Measurements from ENCODE around the gene RRP1B.
"Not testable (repeated sequence)": the region's sequence is repeated elsewhere in the genome, so short reads cannot be mapped to it uniquely, and the experiment has no call there.

Gene RRP1B

DNA sequence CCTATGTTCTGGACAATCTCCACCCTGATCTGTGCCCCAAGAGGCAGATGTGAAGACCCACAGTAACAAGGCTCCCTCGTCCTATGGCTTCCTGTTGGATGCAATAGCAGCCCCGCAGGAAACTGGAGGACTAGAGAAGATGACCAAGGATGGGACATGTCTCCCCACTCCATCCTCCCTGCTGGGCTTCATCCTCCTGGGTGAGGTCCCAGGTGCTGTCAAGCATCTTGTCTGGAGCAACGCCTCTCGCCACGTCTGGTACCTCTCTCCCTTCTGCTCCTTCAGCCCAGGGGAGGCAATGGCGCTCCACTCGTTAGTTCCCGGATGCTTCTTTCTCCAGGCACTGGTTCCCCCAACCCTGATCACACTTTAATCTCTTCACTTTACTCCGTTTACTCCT, 11.2 kb upstream of the RRP1B start:
- ATAC-seq: no peak
- TF ChIP-seq CSDC2 (CRISPR knock-in tag; IDR thresholded peaks at IDR 0.05) (no peak), ISL1 (CRISPR knock-in tag; IDR thresholded peaks at IDR 0.05) (no peak), GLIS3 (CRISPR knock-in tag; IDR thresholded peaks at IDR 0.05) (no peak), ZC3H10 (CRISPR knock-in tag; IDR thresholded peaks at IDR 0.05) (no peak), ZFP3 (CRISPR knock-in tag; IDR thresholded peaks at IDR 0.05) (no peak)

DNA sequence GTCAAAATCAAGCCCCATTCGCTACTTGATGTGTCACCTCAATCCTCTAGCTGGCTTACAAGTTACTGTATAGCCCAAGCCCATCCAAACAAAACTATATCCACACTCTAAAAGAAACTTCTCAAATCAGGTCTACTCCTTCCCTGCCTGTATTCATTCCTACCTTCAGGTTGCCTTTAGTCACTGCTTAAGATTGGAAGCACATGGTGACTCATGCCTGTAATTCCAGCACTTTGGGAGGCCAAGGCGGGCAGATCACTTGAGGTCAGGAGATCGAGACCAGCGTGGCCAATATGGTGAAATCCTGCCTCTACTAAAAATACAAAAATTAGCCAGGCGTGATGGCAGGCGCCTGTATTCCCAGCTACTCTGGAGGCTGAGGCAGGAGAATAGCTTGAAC, 7.4 kb upstream of the RRP1B start:
- ATAC-seq: not testable (repeated sequence)

DNA sequence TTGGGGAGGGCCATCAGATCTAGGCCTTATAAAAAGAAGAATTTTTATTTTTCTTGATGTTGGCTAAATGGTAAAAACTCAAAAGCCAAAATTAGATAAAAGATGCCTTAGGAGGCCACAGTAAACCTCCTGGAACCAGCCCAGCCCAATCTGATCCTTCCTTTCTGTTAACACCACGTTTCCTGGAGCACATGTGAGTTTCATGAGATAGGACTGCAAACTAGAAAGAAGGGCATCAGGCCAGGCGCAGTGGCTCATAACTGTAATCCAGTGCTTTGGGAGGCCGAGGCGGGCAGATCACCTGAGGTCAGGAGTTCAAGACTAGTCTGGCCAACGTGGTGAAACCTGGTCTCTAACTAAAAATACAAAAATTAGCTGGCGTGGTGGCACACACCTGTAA, 6.7 kb upstream of the RRP1B start:
- ATAC-seq: no peak
- TF ChIP-seq RARB (CRISPR knock-in tag; IDR thresholded peaks at IDR 0.05) (no peak), BACH2 (CRISPR knock-in tag; IDR thresholded peaks at IDR 0.05; ENCODE audit: borderline replicate concordance) (no peak), ZNF70 (CRISPR knock-in tag; IDR thresholded peaks at IDR 0.05) (no peak)

GRCh38 chr21:43653626-43654025, 5.7 kb upstream of the RRP1B start:
- TF ChIP-seq ZFP30 (CRISPR knock-in tag; IDR thresholded peaks at IDR 0.05): no peak
- no peak for TF ChIP-seq ZNF565 (CRISPR knock-in tag; conservative IDR thresholded peaks at IDR 0.05; ENCODE audit: low read depth)
- no peak for TF ChIP-seq PATZ1 (CRISPR knock-in tag; IDR thresholded peaks at IDR 0.05; ENCODE audit: borderline replicate concordance)
- no peak for TF ChIP-seq TSHZ2 (CRISPR knock-in tag; IDR thresholded peaks at IDR 0.05)
- no peak for TF ChIP-seq ARNTL (CRISPR knock-in tag; IDR thresholded peaks at IDR 0.05; ENCODE audit: borderline replicate concordance, low read depth)
- no peak for TF ChIP-seq ZNF8 (CRISPR knock-in tag; IDR thresholded peaks at IDR 0.05)
- no peak for TF ChIP-seq SNAI2 (CRISPR knock-in tag; IDR thresholded peaks at IDR 0.05)
- no peak for TF ChIP-seq ZNF70 (CRISPR knock-in tag; IDR thresholded peaks at IDR 0.05)
- TF ChIP-seq ESRRG (CRISPR knock-in tag; IDR thresholded peaks at IDR 0.05): no peak
- no peak for ATAC-seq

DNA sequence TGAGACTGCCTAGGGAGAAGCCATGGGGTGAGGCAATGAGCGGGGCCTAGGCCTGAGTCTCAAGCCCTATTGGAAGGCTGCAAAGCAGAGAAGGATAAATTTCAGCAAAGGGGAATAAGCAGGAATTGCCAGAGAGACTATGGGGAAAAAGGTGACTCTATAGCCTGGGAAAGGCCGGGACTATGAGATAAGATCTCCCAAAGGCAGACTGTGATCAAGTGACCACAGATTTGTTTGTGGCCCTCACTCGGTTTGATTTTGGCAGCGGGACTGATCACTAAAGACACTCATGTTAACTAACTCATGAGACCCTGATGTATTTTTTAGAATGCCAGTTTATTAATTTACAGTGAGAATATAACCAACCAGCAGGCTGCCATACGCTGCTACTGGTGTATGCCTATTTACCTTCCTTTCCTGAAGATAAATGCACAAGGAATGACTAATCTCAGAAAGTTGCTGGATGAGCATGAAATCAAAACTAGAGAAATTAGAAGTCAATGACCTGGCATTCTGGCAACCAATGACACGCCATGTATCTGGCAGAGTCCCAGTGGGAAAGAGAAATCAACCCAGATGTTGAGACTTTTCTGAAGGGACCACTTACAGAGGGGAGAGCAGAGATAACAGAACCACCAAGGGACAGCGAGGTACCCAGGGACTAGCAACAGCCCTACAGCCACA, 4.4 kb upstream of the RRP1B start:
- ATAC-seq: 0 out of 3 replicates have a peak, but pooled peaks have one; percentile 14
- TF ChIP-seq ZC3H10 (CRISPR knock-in tag; IDR thresholded peaks at IDR 0.05) (no peak), ARNTL (CRISPR knock-in tag; IDR thresholded peaks at IDR 0.05; ENCODE audit: borderline replicate concordance, low read depth) (no peak), POU6F1 (CRISPR knock-in tag; IDR thresholded peaks at IDR 0.05; ENCODE audit: borderline replicate concordance, low read depth) (no peak), CREB5 (CRISPR knock-in tag; IDR thresholded peaks at IDR 0.05; ENCODE audit: low read depth) (no peak), TSHZ2 (CRISPR knock-in tag; IDR thresholded peaks at IDR 0.05) (no peak), GLIS3 (CRISPR knock-in tag; IDR thresholded peaks at IDR 0.05) (no peak), BACH2 (CRISPR knock-in tag; IDR thresholded peaks at IDR 0.05; ENCODE audit: borderline replicate concordance) (no peak), PPARA (CRISPR knock-in tag; IDR thresholded peaks at IDR 0.05; ENCODE audit: borderline replicate concordance) (no peak), PATZ1 (CRISPR knock-in tag; IDR thresholded peaks at IDR 0.05; ENCODE audit: borderline replicate concordance) (no peak)
- TF ChIP-seq, protein P1, sequence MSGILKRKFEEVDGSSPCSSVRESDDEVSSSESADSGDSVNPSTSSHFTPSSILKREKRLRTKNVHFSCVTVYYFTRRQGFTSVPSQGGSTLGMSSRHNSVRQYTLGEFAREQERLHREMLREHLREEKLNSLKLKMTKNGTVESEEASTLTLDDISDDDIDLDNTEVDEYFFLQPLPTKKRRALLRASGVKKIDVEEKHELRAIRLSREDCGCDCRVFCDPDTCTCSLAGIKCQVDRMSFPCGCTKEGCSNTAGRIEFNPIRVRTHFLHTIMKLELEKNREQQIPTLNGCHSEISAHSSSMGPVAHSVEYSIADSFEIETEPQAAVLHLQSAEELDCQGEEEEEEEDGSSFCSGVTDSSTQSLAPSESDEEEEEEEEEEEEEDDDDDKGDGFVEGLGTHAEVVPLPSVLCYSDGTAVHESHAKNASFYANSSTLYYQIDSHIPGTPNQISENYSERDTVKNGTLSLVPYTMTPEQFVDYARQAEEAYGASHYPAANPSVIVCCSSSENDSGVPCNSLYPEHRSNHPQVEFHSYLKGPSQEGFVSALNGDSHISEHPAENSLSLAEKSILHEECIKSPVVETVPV (CRISPR knock-in tag; IDR thresholded peaks at IDR 0.05): no peak

Data from SK-N-SH treated with all-trans-retinoic acid at 6 μM for 48 hours (cell line).